ENCODE results near the gene ZFHX3.

DNA sequence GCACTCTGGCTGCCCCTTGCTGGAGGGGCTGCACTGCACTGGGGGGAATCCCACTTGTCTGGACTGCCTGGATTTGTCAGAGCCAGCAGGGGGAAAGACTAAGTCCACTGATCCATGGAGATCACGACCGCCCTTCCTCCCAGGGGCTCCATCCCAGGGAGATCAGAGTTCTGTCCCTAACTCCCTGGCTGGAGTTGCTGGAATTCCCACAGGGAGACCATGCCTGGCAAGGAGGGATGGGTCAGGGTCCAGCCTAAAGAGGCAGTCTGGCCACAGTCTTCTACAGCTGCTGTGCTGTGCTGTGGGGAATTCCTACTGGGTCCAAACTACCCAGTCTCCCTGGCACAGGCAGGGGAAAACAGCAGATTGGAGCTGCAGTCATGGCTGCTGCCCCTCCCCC is 311.9 kb downstream of the ZFHX3 start:
- TF ChIP-seq, protein P1, sequence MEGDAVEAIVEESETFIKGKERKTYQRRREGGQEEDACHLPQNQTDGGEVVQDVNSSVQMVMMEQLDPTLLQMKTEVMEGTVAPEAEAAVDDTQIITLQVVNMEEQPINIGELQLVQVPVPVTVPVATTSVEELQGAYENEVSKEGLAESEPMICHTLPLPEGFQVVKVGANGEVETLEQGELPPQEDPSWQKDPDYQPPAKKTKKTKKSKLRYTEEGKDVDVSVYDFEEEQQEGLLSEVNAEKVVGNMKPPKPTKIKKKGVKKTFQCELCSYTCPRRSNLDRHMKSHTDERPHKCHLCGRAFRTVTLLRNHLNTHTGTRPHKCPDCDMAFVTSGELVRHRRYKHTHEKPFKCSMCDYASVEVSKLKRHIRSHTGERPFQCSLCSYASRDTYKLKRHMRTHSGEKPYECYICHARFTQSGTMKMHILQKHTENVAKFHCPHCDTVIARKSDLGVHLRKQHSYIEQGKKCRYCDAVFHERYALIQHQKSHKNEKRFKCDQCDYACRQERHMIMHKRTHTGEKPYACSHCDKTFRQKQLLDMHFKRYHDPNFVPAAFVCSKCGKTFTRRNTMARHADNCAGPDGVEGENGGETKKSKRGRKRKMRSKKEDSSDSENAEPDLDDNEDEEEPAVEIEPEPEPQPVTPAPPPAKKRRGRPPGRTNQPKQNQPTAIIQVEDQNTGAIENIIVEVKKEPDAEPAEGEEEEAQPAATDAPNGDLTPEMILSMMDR (IDR thresholded peaks at IDR 0.05; ENCODE audit: poor library complexity, severe bottlenecking), result no peak
- TF ChIP-seq MXI1 (conservative IDR thresholded peaks at IDR 0.05; ENCODE audit: poor library complexity, severe bottlenecking) (no peak), POLR2AphosphoS5 (IDR thresholded peaks at IDR 0.05) (no peak), TAF1 (IDR thresholded peaks at IDR 0.05; ENCODE audit: low read depth) (no peak), EP300 (conservative IDR thresholded peaks at IDR 0.05; ENCODE audit: poor library complexity, severe bottlenecking) (no peak), SMC3 (conservative IDR thresholded peaks at IDR 0.05; ENCODE audit: poor library complexity) (no peak), RAD21 (conservative IDR thresholded peaks at IDR 0.05) (no peak)
- TF ChIP-seq, protein P2, sequence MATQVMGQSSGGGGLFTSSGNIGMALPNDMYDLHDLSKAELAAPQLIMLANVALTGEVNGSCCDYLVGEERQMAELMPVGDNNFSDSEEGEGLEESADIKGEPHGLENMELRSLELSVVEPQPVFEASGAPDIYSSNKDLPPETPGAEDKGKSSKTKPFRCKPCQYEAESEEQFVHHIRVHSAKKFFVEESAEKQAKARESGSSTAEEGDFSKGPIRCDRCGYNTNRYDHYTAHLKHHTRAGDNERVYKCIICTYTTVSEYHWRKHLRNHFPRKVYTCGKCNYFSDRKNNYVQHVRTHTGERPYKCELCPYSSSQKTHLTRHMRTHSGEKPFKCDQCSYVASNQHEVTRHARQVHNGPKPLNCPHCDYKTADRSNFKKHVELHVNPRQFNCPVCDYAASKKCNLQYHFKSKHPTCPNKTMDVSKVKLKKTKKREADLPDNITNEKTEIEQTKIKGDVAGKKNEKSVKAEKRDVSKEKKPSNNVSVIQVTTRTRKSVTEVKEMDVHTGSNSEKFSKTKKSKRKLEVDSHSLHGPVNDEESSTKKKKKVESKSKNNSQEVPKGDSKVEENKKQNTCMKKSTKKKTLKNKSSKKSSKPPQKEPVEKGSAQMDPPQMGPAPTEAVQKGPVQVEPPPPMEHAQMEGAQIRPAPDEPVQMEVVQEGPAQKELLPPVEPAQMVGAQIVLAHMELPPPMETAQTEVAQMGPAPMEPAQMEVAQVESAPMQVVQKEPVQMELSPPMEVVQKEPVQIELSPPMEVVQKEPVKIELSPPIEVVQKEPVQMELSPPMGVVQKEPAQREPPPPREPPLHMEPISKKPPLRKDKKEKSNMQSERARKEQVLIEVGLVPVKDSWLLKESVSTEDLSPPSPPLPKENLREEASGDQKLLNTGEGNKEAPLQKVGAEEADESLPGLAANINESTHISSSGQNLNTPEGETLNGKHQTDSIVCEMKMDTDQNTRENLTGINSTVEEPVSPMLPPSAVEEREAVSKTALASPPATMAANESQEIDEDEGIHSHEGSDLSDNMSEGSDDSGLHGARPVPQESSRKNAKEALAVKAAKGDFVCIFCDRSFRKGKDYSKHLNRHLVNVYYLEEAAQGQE (IDR thresholded peaks at IDR 0.05; ENCODE audit: borderline replicate concordance), result no peak

All from neural cell (in vitro differentiated cells).